Measurements from ENCODE around the gene TMEM178B.
"Not testable (repeated sequence)": the region's sequence is repeated elsewhere in the genome, so short reads cannot be mapped to it uniquely, and the experiment has no call there.

TMEM178B gene

DNA sequence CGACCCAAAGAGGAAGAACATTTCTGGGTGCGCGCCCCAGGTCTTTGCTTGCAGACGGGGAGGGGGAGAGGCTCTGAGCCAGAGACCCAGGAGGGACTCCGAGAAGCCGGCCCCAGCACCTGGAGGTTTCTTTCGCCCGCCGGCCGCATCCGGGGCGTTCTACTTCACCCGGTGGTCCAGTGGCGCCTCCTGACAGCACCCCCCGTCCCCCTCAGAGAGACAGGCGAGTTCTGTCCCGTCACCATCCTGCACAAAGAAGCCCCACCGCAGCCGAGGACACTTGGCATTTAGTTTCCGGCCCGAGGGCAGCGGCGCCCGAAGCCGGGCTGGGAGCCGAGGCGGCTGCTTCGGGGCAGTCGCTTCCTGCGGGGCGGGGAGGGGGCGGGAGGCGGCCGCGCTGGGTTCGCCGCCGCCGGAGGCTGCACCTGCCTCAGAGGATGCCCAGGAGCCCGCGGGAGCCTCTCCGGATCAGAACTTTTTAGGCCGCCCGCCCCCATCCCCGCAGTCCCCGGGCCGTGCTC, at the start of gene TMEM178B:
Gene TMEM178B (plus strand): TSS at position 424 of the 521 bp plus-strand sequence.
- no peak for DNase-seq (ENCODE audit: low read depth in 2 of 2)

DNA sequence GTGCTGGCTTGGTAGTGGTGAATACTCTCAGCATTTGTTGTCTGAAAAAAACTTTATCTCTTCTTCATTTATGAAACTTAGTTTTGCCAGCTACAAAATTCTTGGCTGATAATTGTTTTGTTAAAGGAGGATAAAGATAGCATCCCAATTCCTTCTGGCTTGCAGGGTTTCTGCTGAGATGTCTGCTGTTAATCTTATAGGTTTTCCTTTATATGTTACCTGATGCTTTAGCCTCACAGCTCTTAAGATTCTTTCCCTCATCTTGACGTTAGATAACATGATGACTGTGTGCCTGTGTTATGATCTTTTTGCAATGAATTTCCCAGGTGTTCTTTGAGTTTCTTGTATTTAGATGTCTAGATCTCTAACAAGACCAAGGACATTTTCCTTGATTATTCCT, 49.2 kb upstream of the TMEM178B start:
- DNase-seq (ENCODE audit: low read depth in 2 of 2): no peak

- DNase-seq (ENCODE audit: low read depth in 2 of 2): no peak
Measured at GRCh38 chr7:141027043-141027442, 46.8 kb upstream of the TMEM178B start.

DNA sequence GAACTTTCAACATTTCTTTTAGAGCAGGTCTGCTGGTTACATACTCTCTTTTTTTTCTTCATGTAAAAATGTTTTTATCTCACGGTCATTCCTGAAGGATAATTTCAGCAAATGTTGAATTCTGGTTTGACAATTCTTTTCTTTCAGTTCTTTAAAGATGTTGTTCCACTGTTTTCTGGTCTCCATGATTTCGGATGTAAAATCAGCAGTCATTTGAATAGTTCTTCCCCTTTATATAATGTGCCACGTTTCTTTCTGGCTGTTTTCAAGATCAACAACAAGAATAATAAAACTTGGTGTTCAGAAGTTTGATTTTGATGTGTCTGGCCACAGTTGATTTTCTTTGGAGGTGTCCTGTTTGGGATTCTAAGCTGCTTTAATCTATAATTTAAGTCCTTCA, 45.1 kb upstream of the TMEM178B start:
- DNase-seq (ENCODE audit: low read depth in 2 of 2): no peak

- not testable (repeated sequence) for DNase-seq (ENCODE audit: low read depth in 2 of 2)
Measured at GRCh38 chr7:141032539-141033323, 41.1 kb upstream of the TMEM178B start.

- not testable (repeated sequence) for DNase-seq (ENCODE audit: low read depth in 2 of 2)
Measured at GRCh38 chr7:141038100-141038499, 35.8 kb upstream of the TMEM178B start.

GRCh38 chr7:141039376-141039775, 34.5 kb upstream of the TMEM178B start:
- no peak for DNase-seq (ENCODE audit: low read depth in 2 of 2)

DNA sequence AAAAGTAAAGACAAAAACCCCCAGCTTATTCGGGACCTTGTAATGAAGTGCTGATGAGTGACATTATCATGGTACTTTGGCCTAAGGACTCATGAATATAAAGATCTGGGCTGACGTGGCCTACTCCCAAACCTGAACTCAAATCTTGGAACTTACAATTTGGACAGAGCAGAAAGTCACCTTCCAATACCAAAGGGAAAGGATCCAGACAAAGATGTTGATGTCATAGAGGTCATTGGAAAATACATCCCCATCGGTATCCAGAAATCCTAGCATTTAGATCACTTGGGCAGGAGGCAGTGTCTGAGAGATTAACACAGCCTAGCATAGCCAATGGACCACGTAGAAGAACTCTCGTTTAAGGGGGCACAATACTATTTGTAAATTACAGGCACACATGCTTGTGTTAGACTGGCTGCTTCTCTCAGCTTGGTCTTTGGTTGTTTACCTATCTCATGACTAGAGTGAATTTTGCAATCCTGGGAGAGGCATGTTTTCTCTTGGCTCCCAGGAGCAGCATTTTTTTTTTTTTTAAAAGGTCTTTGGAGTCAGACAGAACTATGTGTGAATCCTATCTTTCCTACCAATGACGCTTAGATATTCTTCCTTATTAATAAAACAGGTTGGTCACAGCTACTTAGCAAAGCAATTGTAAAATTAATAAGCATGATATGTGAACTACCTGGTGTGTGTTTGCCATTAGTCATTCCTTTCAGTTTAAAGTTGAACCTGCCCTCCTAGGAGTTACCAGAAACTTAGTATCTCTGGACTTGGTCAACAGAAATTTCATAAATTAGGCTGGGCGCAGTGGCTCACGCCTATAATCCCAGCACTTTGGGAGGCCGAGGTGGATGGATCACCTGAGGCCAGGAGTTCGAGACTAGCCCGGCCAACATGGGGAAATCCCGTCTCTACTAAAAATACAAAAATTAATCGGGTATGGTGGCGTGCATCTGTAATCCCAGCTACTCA, 31.4 kb upstream of the TMEM178B start:
- DNase-seq (ENCODE audit: low read depth in 2 of 2): no peak

DNA sequence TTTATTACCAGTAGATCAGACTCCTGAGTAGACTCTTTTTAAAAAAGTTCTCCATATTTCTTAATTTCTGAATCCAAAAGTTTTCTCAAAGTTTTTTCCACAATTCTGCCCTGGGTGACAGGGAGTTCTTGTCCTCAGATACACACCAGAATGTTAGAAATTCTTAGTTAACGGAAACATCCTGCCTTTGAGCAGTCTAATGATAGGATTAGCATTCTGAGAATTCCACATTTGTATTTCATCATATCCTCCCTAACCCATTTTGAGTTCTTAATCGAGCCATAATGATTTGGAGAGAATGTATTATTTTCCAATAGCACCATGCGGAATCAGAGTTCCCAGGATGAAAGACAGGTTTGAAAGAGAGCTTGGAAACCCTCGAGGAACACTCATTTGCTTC, 30.2 kb upstream of the TMEM178B start:
- DNase-seq (ENCODE audit: low read depth in 2 of 2): no peak

DNA sequence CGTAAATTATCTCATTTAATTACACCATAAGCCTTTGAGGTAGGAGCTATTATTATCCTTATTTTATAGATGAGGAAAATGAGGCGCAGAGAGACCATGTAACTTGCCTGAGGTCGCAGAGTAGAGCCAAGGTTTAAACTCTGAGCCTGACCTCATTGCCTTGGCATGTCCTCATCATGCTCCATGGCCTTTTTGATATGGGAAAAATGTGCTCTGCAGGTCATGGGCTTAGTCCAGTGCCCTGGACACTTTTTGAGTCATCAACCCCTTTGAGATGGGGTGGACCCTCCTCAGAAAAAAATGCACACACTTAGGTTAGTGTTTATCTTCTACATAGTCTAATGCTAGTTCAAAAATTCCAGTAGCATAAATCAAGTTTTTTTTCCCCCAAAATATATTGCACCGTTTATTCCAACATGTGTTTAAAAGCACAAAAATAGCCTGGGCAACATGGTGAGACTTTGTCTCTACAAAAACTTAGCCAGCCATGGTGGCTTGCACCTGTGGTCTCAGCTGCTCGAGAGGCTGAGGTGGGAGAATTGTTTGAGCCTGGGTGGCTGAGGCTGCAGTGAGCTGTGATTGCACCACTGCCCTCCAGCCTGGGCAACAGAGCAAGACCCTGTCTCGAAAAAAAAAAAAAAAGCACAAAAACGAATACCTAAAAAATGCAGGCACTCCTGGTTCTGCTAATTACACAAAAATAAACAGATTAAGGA, 28.6 kb upstream of the TMEM178B start:
- DNase-seq (ENCODE audit: low read depth in 2 of 2): no peak

GRCh38 chr7:141045842-141046620, 27.8 kb upstream of the TMEM178B start:
- no peak for DNase-seq (ENCODE audit: low read depth in 2 of 2)

DNA sequence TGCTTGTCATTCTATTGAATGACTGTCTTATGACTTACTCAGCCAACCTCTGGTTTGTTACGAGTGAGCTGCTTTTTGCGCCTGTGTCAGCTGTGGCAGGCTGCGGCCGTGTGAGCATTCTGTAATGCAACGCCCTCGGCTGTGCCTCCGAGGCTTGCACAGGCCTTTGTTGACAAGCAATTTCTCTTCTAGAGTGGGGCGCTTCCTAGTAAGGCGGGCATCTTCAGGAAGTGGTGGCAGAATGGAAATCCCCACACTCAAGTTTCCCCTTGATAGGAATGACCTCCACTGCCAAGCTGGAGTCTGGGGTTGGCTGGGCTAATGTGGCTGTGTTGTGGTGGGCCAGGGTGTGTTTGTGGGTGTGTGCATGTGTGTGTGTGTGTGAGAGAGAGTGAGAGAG, 20.2 kb upstream of the TMEM178B start:
- peak in 1 of 2 donors; percentile 12 for DNase-seq (ENCODE audit: low read depth in 2 of 2)

GRCh38 chr7:141055146-141055545, 18.7 kb upstream of the TMEM178B start:
- DNase-seq (ENCODE audit: low read depth in 2 of 2): no peak

DNA sequence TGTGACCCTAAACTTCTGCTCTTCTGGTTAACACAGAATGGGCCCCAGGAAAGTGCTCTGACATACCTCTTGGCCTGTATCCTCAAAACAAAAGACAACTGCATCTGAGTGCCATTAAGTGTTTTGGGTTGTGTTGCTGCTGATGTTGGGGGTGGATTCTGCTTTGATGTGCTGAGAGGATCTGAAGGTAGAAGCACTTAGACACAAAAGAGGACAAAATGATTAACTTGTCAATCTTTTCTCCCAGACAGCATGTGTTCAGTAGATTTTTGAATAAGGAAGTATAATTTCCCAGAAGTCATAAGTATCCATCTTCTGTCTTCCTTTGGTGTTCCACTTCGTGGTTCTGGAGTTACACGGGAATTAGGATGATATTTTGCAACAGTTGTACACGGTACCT, 16.1 kb upstream of the TMEM178B start:
- no peak for DNase-seq (ENCODE audit: low read depth in 2 of 2)

DNA sequence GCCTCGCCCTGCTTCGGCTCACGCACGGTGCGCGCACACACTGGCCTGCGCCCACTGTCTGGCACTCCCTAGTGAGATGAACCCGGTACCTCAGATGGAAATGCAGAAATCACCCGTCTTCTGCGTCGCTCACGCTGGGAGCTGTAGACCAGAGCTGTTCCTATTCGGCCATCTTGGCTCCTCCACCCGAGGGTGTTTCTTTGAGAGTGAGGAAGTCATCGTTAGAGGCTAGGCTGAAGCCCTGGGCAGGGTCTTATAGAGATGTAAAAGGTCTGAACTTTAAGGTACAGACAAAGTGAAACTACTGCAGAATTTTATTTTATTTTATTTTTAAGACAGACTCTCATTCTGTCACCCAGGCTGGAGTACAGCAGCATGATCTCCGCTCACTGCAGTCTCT, 6.0 kb upstream of the TMEM178B start:
- not testable (repeated sequence) for DNase-seq (ENCODE audit: low read depth in 2 of 2)

GRCh38 chr7:141071260-141071854, 2.5 kb upstream of the TMEM178B start:
- no peak for DNase-seq (ENCODE audit: low read depth in 2 of 2)

DNA sequence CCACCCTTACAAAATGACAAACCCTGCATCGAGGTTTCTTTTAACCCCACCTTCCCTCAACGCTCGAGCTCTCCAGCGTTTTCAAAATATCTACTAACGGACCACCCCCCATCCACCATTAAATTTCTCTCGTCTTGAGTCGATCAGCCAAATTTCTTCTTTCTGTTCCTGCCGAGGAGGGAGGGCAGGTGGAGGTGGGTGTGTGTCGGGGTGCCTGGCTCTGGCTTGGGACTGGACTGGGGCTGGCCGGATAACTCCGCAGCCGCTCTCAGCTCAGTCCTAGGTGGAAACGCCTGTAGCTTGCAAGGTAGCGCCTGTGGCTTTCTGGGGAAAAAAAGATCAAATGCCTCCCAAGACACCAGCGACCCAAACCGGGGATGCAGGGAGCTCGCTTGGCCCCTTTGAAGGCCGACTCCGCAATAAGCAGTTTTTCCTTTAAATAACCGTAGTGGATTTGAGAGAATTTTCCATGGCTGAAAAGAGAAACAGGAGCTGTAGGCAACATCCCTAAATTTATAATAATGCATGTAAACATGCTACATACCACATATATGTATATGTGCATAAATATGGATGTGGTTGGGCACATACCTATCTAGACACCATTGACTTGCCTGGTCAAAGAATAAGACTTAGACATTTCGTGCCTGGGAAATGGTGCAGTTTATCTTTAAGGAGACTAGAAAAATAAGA, 1.9 kb upstream of the TMEM178B start:
- no peak for DNase-seq (ENCODE audit: low read depth in 2 of 2)

GRCh38 chr7:141072548-141073172, 1.2 kb upstream of the TMEM178B start:
- no peak for DNase-seq (ENCODE audit: low read depth in 2 of 2)

DNA sequence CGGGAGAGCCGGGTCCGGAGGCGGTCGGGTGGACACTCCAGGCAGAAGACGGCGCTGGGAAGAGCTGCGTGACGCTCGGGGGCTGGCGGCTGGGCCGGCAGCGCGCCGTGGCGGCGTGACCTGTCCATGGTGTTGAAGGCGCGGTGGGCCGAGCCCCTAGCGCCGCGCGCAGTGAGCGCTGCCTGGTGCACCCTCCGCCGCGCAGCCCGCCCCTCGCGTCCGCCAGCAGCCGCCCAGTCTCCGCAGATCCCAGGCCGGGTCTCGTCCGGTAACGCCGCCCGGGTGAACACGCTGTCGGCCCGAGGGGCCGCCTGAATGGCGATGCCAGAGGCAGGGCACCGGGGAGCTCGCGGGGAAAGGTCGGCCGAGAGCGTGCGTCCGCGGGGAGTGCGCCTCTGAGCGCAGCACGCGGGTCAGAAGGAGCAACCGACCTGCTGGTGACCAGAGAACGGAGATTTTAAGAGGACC, 657 bp upstream of the TMEM178B start:
- no peak for DNase-seq (ENCODE audit: low read depth in 2 of 2)
